DMS53 (cell line): ENCODE data around the gene DDX51.
"Not testable (repeated sequence)": the region's sequence is repeated elsewhere in the genome, so short reads cannot be mapped to it uniquely, and the experiment has no call there.

Experiments
- DNase-seq: peaks from one replicate; lab custom pipeline; 2025; lab: John Stamatoyannopoulos, UW

The DDX51 gene

DNA sequence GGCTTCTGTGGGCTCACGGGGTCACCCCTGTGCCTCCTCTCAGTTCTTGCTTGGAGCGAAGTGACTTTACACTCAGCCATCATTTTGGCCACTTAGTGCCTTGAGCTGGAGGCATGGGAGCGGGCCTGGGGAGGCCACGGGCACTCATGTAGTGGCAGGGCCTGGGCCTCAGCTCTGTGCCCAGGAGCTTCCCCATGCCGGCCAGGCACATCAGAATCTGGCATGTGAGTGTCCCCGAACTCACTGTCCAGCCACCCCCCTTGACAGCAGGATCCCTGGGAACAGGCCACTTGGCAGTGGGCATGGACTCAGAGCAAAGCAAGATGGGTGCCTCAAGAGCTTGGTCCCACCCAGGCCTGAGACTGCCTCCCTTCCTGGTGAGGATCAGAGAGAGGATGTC, 29.5 kb downstream of the DDX51 start:
- DNase-seq = no peak

DNA sequence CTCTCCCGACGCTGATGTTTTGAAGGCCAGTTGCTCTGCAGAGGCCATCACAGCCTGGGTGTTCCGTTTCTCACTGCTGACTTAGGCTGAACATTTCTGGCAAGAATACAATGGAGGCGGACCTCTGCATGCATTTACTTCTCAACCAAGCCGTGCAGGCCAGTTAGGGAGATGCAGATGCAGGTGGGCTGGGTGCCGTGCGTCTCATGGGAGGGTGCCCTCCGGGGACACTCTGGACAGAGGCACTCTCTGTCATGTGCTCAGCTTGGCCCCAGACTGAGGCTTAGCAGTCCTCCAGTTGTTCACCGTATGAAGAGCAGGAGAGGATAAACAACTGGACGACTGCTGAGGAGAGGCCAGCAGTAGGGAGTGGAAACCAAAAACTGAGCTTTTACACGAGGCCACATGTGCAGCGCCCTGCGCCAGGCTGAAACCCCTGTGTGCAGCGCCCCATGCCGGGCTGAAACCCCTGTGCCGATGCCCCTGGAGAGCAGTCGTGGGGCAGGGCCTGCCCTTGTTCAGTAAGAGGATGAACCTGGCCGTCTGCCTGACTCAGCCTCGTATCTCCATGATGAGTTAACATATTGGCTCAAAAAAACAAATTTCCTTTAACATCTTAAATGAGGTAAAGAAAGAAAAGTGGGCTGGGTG, 32.3 kb downstream of the DDX51 start:
- DNase-seq = no peak

DNA sequence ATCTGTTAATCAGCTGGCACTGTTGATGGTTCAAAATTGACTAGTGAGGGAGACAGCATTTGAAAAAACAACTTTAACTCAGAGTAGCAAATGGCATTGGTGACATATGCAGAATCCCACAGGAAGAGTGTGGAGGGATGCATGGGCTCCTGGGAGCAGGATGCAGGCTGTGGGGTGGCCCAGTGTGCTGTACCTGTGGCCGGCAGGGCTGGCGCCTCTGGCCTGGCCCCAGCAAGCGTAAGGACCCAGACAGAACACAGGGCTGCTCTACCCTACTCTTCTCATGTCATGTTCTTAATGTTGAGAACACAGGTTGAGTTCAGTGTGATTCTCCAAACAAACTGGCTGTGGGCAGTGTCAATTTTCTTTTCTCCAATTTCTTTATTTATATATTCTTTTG, 33.4 kb downstream of the DDX51 start:
- DNase-seq = no peak

DNA sequence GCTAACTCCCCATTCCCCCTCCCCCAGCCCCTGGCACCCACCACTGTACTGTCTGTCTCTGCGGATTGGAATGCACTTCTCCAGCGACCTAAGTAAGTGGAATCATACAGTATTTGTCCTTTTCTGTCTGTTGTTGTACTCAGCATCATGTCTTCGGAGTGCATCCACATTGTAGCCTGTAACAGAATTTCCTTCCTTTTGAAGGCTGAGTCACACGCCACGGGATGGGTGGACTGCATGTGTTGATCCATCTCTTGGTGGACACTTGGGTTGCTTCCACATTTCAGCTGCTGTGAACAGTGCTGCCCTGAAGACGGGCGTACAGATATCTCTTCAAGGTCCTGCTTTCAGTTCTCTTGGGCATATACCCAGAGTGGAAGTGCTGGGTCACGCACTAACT, 34.4 kb downstream of the DDX51 start:
- DNase-seq = no peak

DNA sequence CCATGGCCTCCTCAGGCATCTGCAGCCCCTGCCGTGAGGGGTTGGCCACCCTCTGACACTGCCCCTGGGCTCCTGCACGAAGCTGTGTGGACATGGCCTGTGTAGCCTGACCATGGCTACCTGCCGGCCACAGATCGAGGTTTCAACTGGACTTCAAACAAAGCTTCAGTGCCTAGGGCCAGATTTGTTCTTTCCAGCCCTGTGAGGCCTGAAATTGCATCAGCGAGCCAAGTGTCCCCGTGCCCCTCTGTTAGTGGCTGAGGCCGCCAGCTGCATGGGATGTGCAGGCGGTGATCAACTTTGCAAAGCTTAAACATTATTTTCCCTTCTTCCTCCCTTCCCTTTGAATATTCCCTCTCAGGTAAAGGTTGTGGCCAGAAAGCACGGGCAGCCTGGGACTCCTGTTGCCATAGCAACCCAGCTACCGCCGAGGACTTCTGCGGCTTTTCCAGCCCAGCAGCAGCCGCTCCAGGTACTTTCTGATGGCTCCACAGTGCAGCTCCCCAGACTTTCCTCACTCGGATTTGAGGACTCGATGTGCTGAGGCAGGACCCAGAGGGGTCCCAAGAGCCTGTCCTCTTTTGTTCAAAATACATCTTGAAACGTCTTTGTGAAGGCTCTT, 35.8 kb downstream of the DDX51 start:
- DNase-seq = peak; percentile 32

DNA sequence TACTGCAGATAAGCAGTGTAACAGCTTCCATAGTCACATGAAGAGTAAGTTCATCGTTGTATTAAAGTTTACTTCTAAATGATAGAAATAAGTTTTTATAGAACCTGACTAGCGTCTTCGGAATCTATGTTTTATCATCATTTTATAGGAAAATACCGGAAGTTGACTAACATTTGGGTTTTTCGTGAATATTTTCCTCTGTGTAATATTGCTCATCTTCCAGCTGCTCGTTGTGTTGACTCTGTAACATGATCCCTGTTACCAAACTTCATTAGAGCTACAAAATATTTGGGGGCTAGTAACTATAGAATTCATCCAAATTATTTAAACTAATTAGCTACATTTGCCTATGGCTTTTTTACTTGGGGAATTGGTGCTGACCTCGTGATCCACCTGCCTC, 37.2 kb downstream of the DDX51 start:
- no peak for DNase-seq

DNA sequence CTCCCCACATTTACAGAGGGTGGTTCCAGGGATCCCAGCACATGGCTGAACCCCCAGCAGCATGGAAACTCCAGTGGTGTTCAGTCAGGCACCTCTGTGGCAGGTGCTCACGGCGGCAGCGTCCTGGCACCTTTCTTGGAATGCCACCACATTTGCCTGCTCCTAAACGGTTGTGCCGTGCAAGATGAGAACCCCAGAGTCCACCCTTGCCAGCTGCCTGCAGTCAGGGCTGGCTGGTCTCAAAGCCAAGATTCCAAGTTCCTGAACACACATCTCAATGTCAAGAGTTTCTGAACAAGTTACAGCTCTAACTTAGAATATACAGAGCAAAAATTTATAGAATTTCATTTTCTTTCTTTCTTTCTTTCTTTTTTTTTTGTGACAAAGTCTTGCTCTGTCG, 38.7 kb downstream of the DDX51 start:
- DNase-seq = no peak

DNA sequence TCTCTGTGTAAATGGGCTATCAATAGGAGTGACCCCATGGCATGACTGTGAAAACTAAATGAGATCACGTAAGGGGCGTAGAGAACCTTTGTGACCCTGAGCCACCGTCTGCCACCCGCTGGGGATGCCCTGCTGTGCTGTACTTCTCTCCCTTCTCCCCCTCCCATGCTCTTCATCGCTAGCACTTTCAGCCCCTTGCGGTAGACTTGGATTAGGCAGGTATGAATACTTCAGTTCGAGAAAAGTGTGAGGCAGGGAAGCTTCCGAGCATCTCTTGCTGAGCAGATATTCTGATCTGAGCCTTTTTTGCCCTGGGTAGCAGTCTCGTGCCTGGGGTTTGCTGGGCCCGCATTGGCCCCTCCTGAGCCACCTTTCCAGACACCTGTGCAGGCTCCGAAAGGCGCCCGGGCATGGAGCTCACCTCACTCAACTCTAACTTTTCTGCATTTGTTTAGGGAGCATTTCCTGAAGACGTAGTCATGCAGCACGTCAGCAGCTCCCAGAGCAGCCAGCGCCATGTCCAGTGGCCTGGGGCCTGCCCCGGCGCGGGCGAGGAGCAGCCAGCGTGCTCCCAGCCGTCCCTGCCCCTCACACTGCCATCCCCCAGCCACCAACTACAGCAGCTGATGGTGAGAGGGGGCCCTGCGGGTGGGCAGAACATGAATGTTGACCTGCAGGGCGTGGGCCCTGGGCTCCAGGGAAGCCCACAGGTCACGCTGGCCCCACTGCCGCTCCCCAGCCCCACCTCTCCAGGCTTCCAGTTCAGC, 40.4 kb downstream of the DDX51 start:
- no peak for DNase-seq

DNA sequence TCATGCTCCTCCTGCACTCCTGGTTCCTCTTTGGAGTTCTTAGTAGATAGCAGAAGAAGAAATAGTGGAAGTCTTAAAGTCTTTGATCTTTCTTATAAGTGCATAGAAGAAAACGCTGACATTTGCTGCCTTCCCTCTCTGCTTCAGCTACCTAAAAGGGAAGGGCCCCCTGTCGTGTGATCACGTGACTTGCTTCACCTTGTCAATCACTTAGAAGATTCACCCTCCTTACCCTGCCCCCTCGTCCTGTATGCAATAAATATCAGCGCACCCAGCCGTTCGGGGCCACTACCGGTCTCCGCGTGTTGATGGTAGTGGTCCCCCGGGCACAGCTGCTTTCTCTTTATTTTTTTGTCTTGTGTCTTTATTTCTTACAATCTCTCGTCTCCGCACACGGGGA, 41.0 kb downstream of the DDX51 start:
- not testable (repeated sequence) for DNase-seq

DNA sequence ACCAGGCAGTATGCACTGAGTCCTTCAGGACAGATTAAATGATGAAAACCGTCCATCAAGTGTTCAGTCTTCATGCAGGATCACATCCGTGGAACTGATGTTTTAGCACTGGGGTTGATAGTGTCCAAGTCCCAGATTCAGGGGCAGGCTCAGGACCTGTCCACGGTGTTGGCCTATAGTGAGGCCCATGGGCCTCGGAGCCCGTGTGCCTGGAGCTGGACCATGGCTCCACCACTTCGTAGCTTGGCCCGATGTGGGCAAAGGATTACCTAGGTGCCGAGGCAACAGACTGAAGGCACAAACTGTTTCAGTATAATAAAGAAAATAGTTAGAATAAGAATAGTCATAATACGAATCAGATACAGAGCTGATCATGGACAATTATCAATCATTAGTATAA, 41.8 kb downstream of the DDX51 start:
- no peak for DNase-seq

DNA sequence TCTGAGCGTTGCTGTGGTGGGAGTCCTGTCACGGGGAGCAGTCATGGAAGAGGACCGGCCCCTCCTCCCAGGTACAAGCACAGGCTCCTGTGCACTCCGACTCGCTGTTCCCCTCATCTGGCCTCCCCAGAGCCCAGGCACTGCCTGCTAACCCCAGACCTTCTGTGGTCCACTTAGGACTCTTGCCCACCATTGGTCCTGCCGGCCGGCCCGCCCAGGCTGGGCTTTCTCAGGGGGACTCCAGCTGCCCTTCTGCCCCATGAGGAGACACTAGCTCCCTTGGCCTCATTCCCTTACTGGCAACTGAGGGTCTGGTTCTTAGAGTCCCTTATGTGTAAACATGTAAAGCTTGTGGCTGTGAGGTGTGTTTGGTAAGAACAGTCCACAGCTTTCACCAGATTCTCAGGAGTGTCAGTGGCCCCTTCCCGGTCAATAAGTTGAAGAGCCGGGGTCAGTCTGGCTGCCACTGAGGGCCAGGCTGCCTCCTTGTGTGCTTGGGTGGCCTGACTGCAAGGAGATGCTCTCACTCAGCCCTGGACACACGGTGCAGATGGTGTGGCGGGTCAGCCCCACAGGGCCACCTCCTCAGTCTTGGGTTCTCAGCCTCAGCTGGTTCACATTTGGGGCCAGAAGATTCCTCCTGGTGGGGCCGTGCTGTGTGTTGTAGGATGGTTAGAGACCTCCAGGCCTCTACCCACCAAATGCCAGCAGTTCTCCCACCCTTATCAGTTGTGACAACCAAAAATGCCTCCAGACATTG, 43.6 kb downstream of the DDX51 start:
- DNase-seq = no peak

DNA sequence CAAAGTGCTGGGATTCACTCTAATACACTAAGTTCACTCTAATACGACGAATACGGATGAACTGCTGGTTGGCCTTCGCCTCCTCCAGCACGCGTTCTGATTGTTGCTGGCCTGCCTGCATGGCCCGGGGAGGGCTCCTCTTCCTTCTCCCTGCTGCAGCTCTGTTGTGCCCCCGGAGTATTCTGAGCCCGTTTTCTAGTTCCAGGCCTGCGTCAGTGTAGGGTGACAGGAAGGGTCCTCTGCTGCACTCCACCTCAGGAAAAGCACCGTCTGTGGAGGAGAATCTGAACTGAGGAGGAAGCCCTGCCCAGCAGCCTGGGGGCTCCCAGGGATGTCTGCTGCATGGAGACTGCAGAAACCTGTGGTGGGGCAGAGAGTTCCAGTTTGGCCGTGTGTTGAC, 44.4 kb downstream of the DDX51 start:
- DNase-seq = no peak

DNA sequence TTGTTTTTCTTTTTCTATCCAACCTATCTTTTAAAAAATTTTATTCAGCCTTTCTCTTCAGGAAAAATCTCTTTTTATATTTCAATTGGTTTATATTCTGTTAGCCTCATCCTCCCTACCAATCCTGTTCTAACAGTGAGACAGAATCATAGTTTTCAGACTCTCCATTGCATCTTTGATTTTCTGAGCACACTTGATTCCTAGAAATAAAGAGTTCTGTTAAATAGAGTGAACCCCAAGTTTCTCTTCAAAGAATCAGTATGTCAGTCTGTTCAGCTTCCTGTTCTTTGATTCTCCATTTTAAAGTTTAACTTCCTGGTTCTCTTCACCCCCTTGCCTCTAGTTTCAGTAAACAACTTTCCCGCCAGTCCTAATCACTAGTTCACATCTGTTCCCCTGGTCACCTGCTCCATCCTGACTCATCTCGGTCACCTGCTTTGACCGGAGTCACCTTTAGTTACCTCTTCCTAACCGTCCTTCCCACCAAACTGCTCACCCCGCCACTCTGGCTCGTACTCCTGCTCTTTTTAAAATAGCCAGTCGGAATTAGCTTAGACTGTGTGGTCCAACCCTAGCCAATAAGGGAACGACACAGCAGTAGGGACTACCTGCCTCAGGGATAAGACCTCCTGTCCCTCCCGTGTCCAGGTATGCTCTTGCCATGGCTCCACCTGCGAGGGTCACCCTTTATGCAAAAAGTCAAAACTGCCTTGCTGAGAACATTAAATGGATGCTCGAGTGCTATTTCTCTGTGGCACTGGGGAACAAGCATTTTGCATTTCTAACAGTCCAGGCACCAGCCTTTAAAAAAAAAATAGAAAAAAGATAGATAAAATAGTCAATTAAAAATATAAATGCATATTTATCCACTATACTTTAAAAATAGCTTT, 48.4 kb downstream of the DDX51 start:
- DNase-seq = peak; percentile 76

DNA sequence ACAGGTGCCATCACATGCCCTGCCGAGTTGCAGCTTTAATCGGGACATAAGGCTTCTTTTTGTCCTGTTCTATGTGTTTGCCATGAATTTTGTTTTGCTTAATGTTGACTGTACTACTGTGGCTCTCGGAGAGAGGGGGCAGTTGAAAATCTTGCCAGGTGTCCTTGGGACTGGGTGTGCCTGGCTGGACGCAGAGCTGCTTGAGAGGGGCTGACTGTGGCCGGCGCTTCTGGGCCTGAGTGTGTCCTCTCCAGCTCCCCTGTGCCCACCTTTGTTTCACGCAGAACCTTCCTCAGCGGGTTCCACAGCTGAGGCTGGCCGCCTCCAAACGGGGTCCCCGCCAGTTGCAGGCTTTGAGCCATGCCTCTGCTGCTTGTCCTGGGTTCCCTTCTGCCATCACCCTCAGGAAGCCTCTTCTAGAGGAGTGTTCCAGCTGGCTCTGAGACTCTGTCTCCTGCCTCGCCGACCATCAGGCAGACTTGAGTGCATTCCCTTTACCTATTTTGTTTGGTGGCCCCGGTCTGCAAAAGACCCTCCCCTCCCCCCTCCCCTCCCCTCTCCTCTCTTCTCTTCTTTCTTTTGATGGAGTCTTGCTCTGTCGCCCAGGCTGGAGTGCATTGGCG, 49.7 kb downstream of the DDX51 start:
- no peak for DNase-seq

DNA sequence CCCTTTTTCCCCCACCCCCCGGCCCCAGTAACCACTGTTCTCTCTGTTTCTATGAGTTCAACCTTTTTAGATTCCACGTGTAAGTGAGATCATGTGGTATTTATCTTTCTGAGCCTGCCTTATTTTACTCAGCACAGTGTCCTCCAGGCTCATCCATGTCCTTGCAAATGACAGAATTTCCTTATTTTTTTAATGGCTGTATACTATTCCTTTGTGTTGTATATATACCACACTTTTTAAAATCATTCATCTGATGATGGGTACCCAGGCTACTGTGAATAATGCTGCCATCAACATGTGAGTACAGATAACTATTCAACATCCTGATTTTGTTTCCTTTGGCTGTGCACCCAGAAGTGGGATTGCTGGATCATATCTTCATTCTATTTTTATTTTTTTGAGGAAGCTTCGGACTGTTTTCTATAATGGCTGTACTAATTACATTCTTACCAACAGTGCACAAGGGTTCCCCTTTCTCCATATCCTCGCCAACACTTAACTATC, 54.7 kb downstream of the DDX51 start:
- DNase-seq = no peak
